OCI-LY7 (cell line): ENCODE measurements around the gene STKLD1.

Experiments
- EZH2phosphoT487 ChIP-seq: fragments of 200-600 bp; sonication (generic); IDR thresholded peaks from 2 replicates; pipeline ENCODE4 v1.6.1; 2018; ENCODE audit warnings: low read depth, borderline replicate concordance, mild to moderate bottlenecking, mixed run types, antibody characterized with exemption, low read length, moderate library complexity, mixed read lengths
- TF ChIP-seq, protein P1 (sequence below): fragments of 200-600 bp; sonication (generic); conservative IDR thresholded peaks from 2 replicates; pipeline ENCODE4 v1.5.1; 2014; ENCODE audit warnings: mild to moderate bottlenecking, antibody characterized with exemption, low read length, moderate library complexity, mixed read lengths

DNA sequence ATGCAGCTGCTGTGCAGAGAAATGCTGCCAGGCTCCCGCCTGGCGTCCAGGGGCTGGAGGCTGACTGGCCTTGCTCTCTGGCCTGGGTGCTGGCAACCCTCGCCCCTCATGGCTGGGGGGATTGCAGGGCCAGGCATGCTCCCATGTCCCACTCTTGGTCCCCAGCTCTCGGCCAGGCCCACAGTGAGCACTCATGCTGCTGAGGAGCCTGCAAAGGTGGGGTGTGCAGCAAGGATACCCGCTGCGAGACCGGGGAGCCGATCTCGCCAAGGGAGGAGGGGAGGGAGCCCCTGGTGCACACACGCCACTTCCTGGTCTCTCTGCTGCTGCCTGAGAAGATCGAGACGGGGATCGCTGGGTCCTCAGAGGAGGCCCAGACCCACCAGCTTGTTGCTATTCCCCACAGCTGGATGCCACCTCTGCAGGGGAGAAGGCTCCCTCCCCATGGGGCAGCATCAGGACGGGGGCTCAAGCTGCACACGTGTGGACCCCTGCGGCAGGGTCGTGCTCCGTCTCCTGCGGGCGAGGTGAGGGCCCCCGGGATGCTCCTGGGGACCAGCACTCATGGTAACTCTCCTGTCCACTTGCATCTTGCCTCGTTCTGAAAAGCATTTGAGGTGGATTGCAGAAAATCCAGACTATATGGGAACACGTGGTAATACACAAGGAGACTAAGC, 69.3 kb downstream of the STKLD1 start:
- TF ChIP-seq, protein P1, sequence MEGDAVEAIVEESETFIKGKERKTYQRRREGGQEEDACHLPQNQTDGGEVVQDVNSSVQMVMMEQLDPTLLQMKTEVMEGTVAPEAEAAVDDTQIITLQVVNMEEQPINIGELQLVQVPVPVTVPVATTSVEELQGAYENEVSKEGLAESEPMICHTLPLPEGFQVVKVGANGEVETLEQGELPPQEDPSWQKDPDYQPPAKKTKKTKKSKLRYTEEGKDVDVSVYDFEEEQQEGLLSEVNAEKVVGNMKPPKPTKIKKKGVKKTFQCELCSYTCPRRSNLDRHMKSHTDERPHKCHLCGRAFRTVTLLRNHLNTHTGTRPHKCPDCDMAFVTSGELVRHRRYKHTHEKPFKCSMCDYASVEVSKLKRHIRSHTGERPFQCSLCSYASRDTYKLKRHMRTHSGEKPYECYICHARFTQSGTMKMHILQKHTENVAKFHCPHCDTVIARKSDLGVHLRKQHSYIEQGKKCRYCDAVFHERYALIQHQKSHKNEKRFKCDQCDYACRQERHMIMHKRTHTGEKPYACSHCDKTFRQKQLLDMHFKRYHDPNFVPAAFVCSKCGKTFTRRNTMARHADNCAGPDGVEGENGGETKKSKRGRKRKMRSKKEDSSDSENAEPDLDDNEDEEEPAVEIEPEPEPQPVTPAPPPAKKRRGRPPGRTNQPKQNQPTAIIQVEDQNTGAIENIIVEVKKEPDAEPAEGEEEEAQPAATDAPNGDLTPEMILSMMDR = no peak
- no peak for TF ChIP-seq EZH2phosphoT487
